HT-29 (cell line): Measurements from ENCODE around the gene CBY3. TPM values are rescaled to one million over a fixed set of nuclear protein-coding genes. Genes with fewer than 3 reads are reported as not detected.
A peak's percentile ranks its signal among the peaks of the same experiment; 100 is the strongest.
"Not testable (repeated sequence)": the region's sequence is repeated elsewhere in the genome, so short reads cannot be mapped to it uniquely, and the experiment has no call there.

Source experiments
- DNase-seq: peaks from one replicate; pipeline ENCODE4 v3.0.0-alpha.2; 2015; ENCODE audit warnings: low spot score
- total RNA-seq: library from RNA; depleted of rRNA; stranded (reverse); fragments of >200 nt; shearing (Covaris generic); gene quantifications from 2 replicates; pipeline ENCODE4 v1.2.3, GENCODE V29; 2014; rRNA removed

Gene CBY3
- not detected in 2 replicates for total RNA-seq

- no peak for DNase-seq
These were observed at the start of gene CBY3 for GRCh38 chr5:179680780-179681401. TSS of gene CBY3 (minus strand) at chr5:179681034. CDS start at chr5:179680918, 116 bp downstream.

GRCh38 chr5:179730356-179730755 lies 49.5 kb upstream of the CBY3 start:
- DNase-seq, result no peak

- no peak for DNase-seq
These were observed 48.9 kb upstream of the CBY3 start for GRCh38 chr5:179729727-179730126.

GRCh38 chr5:179729303-179729702 lies 48.5 kb upstream of the CBY3 start:
- DNase-seq, result no peak

- no peak for DNase-seq
These were observed 46.3 kb upstream of the CBY3 start for GRCh38 chr5:179727106-179727505.

- no peak for DNase-seq
These were observed 43.3 kb upstream of the CBY3 start for GRCh38 chr5:179724163-179724562.

- DNase-seq, result no peak
These were observed 39.4 kb upstream of the CBY3 start for GRCh38 chr5:179720222-179720621.

- DNase-seq, result no peak
These were observed 35.5 kb upstream of the CBY3 start for GRCh38 chr5:179716286-179716685.

- peak; percentile 25 for DNase-seq
These were observed 19.6 kb upstream of the CBY3 start for GRCh38 chr5:179700401-179700918.

GRCh38 chr5:179699616-179700237 lies 18.9 kb upstream of the CBY3 start:
- peak; percentile 65 for DNase-seq

GRCh38 chr5:179698935-179699615 lies 18.2 kb upstream of the CBY3 start, which contains the start of gene CANX:
TSS of gene CANX (plus strand) at chr5:179698967. CDS start at chr5:179705682, 6,715 bp downstream.
- DNase-seq, result peak; percentile 50

GRCh38 chr5:179697993-179698934 lies 17.4 kb upstream of the CBY3 start:
- DNase-seq, result peak; percentile 99

- DNase-seq, result not testable (repeated sequence)
These were observed 16.7 kb upstream of the CBY3 start for GRCh38 chr5:179697543-179697942.

GRCh38 chr5:179697108-179697507 lies 16.3 kb upstream of the CBY3 start:
- no peak for DNase-seq

GRCh38 chr5:179696603-179697002 lies 15.8 kb upstream of the CBY3 start:
- no peak for DNase-seq

- DNase-seq, result no peak
These were observed 13.7 kb upstream of the CBY3 start for GRCh38 chr5:179694561-179694960.

- not testable (repeated sequence) for DNase-seq
These were observed 8.4 kb upstream of the CBY3 start for GRCh38 chr5:179689212-179689611.

- peak; percentile 43 for DNase-seq
These were observed 637 bp downstream of the CBY3 start for GRCh38 chr5:179680014-179680779.

- DNase-seq, result no peak
These were observed 1.7 kb downstream of the CBY3 start for GRCh38 chr5:179679014-179679674.
